Measurements from ENCODE around the gene TSHZ1. TPM values are rescaled to one million over a fixed set of nuclear protein-coding genes. Genes with fewer than 3 reads are reported as not detected.

Gene TSHZ1
- total RNA-seq, 1 donor from 2014 or later = 8.0 TPM

DNA sequence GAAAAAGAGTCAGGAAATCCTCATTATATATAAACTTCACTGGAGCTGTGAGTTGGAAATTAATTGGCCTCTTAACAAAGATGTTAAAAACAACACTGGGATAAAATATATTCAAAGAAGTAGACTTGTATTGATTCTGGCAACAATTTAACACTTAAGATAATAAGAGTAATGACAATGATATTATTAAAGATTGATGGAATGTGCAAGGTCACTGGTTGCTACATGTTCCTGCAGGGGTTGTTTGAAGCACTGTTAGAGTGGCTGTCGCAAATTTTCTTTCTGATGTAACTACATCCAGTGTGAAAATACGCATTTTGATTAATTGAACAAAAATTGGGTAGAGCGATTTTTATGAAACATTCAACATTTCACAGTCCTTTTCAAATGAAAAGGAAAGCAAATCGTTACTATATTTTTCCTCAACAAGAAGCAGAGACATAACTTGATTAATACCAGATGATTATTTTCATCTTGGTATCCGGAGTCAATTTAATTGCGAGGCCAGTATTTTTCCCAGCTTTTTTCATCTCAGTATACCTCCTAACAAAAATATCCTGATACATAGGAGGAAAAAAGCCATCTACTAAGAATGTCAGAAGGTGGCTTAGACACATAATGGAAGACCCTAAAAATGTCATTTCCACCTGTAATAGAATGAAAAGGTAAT is 7.8 kb upstream of the TSHZ1 start:
- DNase-seq (ENCODE audit: low spot score) = no peak
- Mint-ChIP-seq H3K9me3 (ENCODE audit: low read depth) (no peaks in the 10 kb centered on the region), H3K4me3 (ENCODE audit: unreplicated experiment) (no peak overlapping the region), H3K36me3 (ENCODE audit: low read depth) (peaks cover 5% of the 10 kb centered on the region), H3K27ac (ENCODE audit: unreplicated experiment) (no peak overlapping the region), H3K27me3 (ENCODE audit: low read depth) (peaks cover 22% of the 10 kb centered on the region), H3K4me1 (ENCODE audit: low read depth) (peaks cover 24% of the 10 kb centered on the region)
- TF ChIP-seq, protein P1, sequence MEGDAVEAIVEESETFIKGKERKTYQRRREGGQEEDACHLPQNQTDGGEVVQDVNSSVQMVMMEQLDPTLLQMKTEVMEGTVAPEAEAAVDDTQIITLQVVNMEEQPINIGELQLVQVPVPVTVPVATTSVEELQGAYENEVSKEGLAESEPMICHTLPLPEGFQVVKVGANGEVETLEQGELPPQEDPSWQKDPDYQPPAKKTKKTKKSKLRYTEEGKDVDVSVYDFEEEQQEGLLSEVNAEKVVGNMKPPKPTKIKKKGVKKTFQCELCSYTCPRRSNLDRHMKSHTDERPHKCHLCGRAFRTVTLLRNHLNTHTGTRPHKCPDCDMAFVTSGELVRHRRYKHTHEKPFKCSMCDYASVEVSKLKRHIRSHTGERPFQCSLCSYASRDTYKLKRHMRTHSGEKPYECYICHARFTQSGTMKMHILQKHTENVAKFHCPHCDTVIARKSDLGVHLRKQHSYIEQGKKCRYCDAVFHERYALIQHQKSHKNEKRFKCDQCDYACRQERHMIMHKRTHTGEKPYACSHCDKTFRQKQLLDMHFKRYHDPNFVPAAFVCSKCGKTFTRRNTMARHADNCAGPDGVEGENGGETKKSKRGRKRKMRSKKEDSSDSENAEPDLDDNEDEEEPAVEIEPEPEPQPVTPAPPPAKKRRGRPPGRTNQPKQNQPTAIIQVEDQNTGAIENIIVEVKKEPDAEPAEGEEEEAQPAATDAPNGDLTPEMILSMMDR (IDR thresholded peaks at IDR 0.05) = no peak

DNA sequence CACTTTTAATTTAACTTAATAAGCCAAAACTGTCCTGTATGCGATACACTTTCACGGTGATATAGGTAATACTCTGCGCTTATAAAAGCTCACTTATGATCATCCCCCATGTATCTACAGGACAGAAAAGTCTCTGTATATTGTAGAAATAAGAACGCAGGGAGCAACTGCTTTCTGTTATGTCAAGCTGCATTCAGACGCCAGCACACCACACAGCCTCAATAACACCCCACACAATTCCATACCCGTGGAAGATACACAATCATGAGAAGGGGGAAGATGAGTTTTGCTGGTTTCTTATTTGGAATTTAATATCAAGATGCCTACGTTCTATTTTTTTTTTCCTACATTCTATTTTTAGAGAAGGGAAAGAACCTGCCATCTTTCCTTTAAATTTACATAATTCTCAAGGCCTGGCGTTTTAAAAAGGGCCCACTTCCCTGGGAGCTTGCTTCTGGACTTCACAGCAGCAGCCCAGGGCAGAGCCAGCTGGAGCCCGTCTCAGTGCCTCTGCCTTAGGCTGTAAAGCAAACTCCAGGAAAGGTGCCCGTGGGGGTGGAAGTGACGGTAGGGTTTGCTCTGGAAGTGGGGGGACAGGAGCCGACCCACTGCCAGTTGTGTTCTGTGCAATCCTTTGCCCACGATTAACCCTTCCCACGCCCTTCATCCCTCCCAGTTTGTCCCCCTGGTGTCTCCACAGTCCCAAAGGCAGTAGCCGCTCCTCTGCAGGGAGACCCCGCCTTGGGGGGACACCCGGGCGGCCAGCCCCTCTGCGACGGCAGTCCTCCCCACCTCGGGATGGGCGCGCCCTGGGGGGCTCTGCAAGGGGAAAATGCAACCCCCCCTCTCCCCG is 7.0 kb upstream of the TSHZ1 start:
- no peak for DNase-seq (ENCODE audit: low spot score)
- H3K27ac Mint-ChIP-seq (ENCODE audit: unreplicated experiment) = no peak overlapping the region
- TF ChIP-seq, protein P1 (IDR thresholded peaks at IDR 0.05) = no peak
- no peak overlapping the region for H3K4me3 Mint-ChIP-seq (ENCODE audit: unreplicated experiment)
- H3K4me1 Mint-ChIP-seq (ENCODE audit: low read depth) = peaks cover 28% of the 10 kb centered on the region
- peaks cover 5% of the 10 kb centered on the region for H3K36me3 Mint-ChIP-seq (ENCODE audit: low read depth)
- H3K9me3 Mint-ChIP-seq (ENCODE audit: low read depth) = no peaks in the 10 kb centered on the region
- H3K27me3 Mint-ChIP-seq (ENCODE audit: low read depth) = peaks cover 22% of the 10 kb centered on the region

DNA sequence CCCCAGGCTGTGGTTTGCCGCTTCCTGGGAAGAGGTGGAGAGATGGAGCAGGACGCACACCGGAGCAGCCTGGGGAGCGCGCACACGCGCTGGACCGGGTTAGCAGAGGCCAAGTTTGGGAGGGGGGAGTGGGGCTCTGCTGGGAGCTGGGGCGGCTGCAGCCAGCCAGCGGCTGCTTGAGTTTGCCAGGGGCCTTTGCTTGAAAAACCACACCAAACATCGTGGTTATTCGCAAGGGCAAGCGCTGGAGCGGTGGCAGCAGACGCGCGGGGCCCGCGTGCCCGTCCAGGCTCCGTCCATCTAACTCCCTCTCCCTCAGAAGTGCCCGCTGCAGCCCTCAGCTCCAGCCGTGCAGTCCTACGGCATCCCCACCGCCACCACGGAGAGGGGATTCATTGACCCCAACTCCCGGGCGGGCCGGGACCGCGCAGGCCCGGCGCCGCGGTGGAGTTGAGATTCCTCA is 6.3 kb upstream of the TSHZ1 start:
- no peak for DNase-seq (ENCODE audit: low spot score)
- H3K36me3 Mint-ChIP-seq (ENCODE audit: low read depth) = peaks cover 5% of the 10 kb centered on the region
- H3K4me1 Mint-ChIP-seq (ENCODE audit: low read depth) = peaks cover 28% of the 10 kb centered on the region
- TF ChIP-seq, protein P1 (IDR thresholded peaks at IDR 0.05) = no peak
- H3K4me3 Mint-ChIP-seq (ENCODE audit: unreplicated experiment) = peak overlapping the region; percentile 9
- peaks cover 22% of the 10 kb centered on the region for H3K27me3 Mint-ChIP-seq (ENCODE audit: low read depth)
- H3K9me3 Mint-ChIP-seq (ENCODE audit: low read depth) = no peaks in the 10 kb centered on the region
- no peak overlapping the region for H3K27ac Mint-ChIP-seq (ENCODE audit: unreplicated experiment)

DNA sequence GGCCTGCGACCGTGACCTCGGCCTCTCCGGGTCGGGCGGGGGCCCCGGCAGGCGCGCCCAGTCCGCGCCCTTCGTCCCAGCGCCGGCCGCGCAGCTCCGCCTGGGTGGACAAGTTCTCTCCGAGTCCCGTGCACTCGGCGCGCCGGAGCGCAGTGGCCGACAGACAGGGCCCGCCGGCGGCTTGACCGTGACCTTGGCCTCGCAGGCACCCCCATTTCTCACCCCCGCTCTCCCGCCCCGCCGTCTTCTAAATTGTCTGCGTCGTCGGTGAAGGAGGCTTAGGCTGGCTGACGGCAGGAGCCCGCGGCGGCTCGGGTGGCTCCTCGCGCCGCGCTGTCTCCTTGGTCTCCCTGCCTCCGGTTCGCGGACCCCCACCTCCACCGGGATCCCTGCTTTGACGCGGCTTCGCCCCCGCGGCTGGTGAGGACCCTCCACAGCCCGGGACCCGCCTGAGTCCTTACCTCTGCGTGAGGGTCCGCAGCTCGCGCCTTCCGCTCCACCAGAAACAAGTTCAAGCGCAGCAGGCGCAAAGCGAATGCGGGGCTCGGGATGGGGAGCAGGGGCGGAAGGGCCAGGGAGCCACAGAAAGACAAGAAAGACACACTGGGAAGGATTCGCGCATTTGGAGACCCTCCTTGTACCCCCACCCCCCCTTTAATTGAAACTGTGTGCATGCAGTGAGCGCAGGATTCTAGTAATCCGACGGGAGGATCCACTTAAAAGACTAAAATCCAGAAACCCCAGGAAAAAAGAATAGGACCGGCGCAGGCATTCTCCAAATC is 5.7 kb upstream of the TSHZ1 start:
- peak overlapping the region; percentile 62 for H3K4me3 Mint-ChIP-seq (ENCODE audit: unreplicated experiment)
- H3K27ac Mint-ChIP-seq (ENCODE audit: unreplicated experiment) = no peak overlapping the region
- H3K9me3 Mint-ChIP-seq (ENCODE audit: low read depth) = no peaks in the 10 kb centered on the region
- peaks cover 5% of the 10 kb centered on the region for H3K36me3 Mint-ChIP-seq (ENCODE audit: low read depth)
- H3K27me3 Mint-ChIP-seq (ENCODE audit: low read depth) = peaks cover 22% of the 10 kb centered on the region
- no peak for DNase-seq (ENCODE audit: low spot score)
- peaks cover 32% of the 10 kb centered on the region for H3K4me1 Mint-ChIP-seq (ENCODE audit: low read depth)
- TF ChIP-seq, protein P1 (IDR thresholded peaks at IDR 0.05) = no peak

All from chondrocyte (in vitro differentiated cells).